ENCODE data around the gene SOCS3. TPM values are rescaled to one million over a fixed set of nuclear protein-coding genes. Genes with fewer than 3 reads are reported as not detected.
A peak's percentile ranks its signal among the peaks of the same experiment; 100 is the strongest.

The SOCS3 gene
- total and polyA plus RNA-seq, 2 donors (not counting 1 experiment from before 2014, with no cell fraction given), result 52.6 to 185 TPM

DNA sequence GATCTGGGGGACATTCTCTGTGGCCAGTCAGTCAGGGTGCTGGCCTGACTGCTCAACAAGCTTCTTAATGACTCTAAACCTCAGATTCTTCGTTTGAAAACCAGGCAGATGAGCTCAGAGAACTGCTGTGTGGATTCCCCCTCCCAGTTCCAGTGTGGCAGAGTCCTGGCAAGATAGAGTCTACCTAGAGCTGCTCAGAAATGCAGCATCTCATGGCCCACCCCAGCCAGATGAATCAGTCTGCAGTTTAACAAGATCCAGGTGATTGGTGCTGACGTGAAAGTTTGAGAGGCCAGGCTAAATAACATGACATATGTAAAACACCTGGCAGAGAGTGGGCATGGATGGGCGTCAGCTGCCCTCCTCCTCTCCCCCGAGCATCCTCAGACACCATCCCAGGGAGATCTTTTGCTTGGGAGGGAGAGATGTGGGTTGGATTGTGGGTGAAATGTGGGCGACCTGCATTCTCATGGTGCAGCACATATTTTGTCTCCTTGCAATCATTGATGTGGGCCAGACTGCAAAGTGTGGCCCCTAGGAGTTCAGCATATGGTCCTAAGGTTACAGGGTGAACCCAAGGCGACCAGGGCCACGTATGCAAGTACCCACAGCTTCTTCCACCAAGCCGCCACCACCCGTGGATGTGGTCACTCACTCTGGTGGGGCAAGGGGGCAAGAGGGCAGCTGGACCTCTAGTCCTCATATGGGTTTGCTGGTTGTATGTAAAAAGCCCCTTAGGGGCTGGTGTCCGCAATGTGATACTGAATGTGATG lies 19.5 kb downstream of the SOCS3 start:
- no peak overlapping the region for H3K9ac ChIP-seq (ENCODE audit: insufficient read depth, low read length)
- no peak overlapping the region for H2AFZ ChIP-seq (ENCODE audit: low read length)
- H3K36me3 ChIP-seq (ENCODE audit: control insufficient read depth, insufficient read depth, low read length), result no peaks in the 10 kb centered on the region
- no peaks in the 10 kb centered on the region for H3K79me2 ChIP-seq (ENCODE audit: control insufficient read depth, insufficient read depth, low read length)
- H3K4me2 ChIP-seq (ENCODE audit: extremely low read depth, insufficient read depth, low read length), result no peak overlapping the region
- H3K4me3 ChIP-seq (replicated peaks in 1 of 4; ENCODE audit: control extremely low read depth in 1 of 4, insufficient read depth in 1 of 4, low read depth in 3 of 4, low read length in 4 of 4), result no peak overlapping the region
- DNase-seq (ENCODE audit: low read depth in 2 of 2), result no peak
- no peaks in the 10 kb centered on the region for H4K20me1 ChIP-seq (ENCODE audit: control insufficient read depth, extremely low read depth, insufficient read depth, low read length)
- H3K27me3 ChIP-seq (ENCODE audit: control insufficient read depth, insufficient read depth, low read length), result no peaks in the 10 kb centered on the region
- peaks cover 37% of the 10 kb centered on the region for H3K4me1 ChIP-seq (ENCODE audit: control insufficient read depth, extremely low read depth, insufficient read depth, low read length)
- H3K9me3 ChIP-seq (ENCODE audit: control insufficient read depth, insufficient read depth, low read depth, low read length), result no peaks in the 10 kb centered on the region
- TF ChIP-seq EZH2 (IDR thresholded peaks at IDR 0.05; ENCODE audit: low read length, missing control alignments), result no peak
- TF ChIP-seq, protein P1, sequence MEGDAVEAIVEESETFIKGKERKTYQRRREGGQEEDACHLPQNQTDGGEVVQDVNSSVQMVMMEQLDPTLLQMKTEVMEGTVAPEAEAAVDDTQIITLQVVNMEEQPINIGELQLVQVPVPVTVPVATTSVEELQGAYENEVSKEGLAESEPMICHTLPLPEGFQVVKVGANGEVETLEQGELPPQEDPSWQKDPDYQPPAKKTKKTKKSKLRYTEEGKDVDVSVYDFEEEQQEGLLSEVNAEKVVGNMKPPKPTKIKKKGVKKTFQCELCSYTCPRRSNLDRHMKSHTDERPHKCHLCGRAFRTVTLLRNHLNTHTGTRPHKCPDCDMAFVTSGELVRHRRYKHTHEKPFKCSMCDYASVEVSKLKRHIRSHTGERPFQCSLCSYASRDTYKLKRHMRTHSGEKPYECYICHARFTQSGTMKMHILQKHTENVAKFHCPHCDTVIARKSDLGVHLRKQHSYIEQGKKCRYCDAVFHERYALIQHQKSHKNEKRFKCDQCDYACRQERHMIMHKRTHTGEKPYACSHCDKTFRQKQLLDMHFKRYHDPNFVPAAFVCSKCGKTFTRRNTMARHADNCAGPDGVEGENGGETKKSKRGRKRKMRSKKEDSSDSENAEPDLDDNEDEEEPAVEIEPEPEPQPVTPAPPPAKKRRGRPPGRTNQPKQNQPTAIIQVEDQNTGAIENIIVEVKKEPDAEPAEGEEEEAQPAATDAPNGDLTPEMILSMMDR (conservative IDR thresholded peaks at IDR 0.05 in 1 of 2, IDR thresholded peaks at IDR 0.05 in 1 of 2; ENCODE audit: low read depth in 1 of 2, low read length in 2 of 2), result no peak
- peak overlapping the region; percentile 97 for H3K27ac ChIP-seq (ENCODE audit: insufficient read depth, low read length)

DNA sequence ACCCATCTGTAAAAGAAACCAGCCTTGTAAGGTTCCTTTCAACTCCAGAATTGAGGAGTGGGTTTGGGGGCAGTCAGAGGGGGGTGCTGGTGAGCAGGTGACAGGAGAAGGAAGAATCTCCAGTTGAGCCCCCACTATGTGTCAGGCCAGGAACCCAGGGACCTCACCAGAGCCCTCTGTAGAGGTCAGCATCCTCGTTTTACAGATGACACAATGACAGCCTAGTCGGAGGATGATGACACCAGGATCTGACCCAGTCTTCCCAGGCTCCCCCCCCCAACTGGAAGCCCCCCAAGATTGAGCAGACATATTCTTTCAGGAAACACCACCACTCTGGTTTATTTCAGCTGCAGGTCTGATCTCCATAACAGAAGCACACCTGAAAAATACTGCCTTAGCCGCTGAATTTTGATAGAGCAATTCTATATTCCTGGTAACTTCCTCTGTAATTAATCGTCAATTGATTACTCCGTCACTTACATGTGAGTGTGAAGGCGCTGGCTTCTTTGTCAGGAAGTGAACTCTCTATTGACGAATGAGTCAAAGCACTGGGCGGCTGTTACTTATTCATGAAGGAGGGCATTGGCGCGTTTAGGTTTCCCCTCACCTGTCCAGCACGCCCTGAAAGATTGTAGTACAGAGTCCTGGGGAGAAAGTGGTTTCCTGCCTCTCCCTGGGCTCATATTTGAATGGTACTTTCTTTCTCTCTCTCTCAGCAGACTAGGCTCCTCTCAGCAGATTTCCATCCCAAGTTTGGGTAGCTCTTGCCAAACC lies 21.2 kb downstream of the SOCS3 start:
- H3K4me3 ChIP-seq (replicated peaks in 1 of 4; ENCODE audit: control extremely low read depth in 1 of 4, insufficient read depth in 1 of 4, low read depth in 3 of 4, low read length in 4 of 4), result no peak overlapping the region
- H3K4me1 ChIP-seq (ENCODE audit: control insufficient read depth, extremely low read depth, insufficient read depth, low read length), result peaks cover 39% of the 10 kb centered on the region
- H2AFZ ChIP-seq (ENCODE audit: low read length), result no peak overlapping the region
- no peak overlapping the region for H3K9ac ChIP-seq (ENCODE audit: insufficient read depth, low read length)
- TF ChIP-seq, protein P1 (conservative IDR thresholded peaks at IDR 0.05 in 1 of 2, IDR thresholded peaks at IDR 0.05 in 1 of 2; ENCODE audit: low read depth in 1 of 2, low read length in 2 of 2), result no peak
- no peak for TF ChIP-seq EZH2 (IDR thresholded peaks at IDR 0.05; ENCODE audit: low read length, missing control alignments)
- no peaks in the 10 kb centered on the region for H4K20me1 ChIP-seq (ENCODE audit: control insufficient read depth, extremely low read depth, insufficient read depth, low read length)
- H3K9me3 ChIP-seq (ENCODE audit: control insufficient read depth, insufficient read depth, low read depth, low read length), result no peaks in the 10 kb centered on the region
- DNase-seq (ENCODE audit: low read depth in 2 of 2), result no peak
- H3K4me2 ChIP-seq (ENCODE audit: extremely low read depth, insufficient read depth, low read length), result no peak overlapping the region
- H3K79me2 ChIP-seq (ENCODE audit: control insufficient read depth, insufficient read depth, low read length), result no peaks in the 10 kb centered on the region
- no peaks in the 10 kb centered on the region for H3K36me3 ChIP-seq (ENCODE audit: control insufficient read depth, insufficient read depth, low read length)
- H3K27me3 ChIP-seq (ENCODE audit: control insufficient read depth, insufficient read depth, low read length), result no peaks in the 10 kb centered on the region
- no peak overlapping the region for H3K27ac ChIP-seq (ENCODE audit: insufficient read depth, low read length)

Data from fibroblast of lung (primary cell).